ENCODE measurements around the gene FKBP1B.

The FKBP1B gene

GRCh38 chr2:24022975-24023575, 26.5 kb upstream of the FKBP1B start:
- TF ChIP-seq TCF12 (IDR thresholded peaks at IDR 0.05; ENCODE audit: low read depth) (no peak), FOXM1 (IDR thresholded peaks at IDR 0.05; ENCODE audit: borderline replicate concordance, low read depth) (no peak), REST (IDR thresholded peaks at IDR 0.05; ENCODE audit: low read depth) (no peak), EP300 (IDR thresholded peaks at IDR 0.05; ENCODE audit: borderline replicate concordance) (no peak), TEAD4 (IDR thresholded peaks at IDR 0.05) (no peak), USF1 (IDR thresholded peaks at IDR 0.05) (no peak), RAD21 (IDR thresholded peaks at IDR 0.05; ENCODE audit: low read depth) (no peak), EGR1 (IDR thresholded peaks at IDR 0.05) (no peak), ZBTB7A (IDR thresholded peaks at IDR 0.05; ENCODE audit: low read depth) (no peak), CEBPB (IDR thresholded peaks at IDR 0.05) (no peak), CREB1 (IDR thresholded peaks at IDR 0.05; ENCODE audit: low read depth) (no peak), TAF1 (IDR thresholded peaks at IDR 0.05; ENCODE audit: low read depth) (no peak)

- no peak for TF ChIP-seq EP300 (IDR thresholded peaks at IDR 0.05; ENCODE audit: borderline replicate concordance)
- TF ChIP-seq TEAD4 (IDR thresholded peaks at IDR 0.05), result no peak
- TF ChIP-seq CEBPB (IDR thresholded peaks at IDR 0.05), result no peak
- no peak for TF ChIP-seq FOXM1 (IDR thresholded peaks at IDR 0.05; ENCODE audit: borderline replicate concordance, low read depth)
- TF ChIP-seq YY1 (IDR thresholded peaks at IDR 0.05; ENCODE audit: low read depth), result no peak
- TF ChIP-seq EGR1 (IDR thresholded peaks at IDR 0.05), result no peak
- TF ChIP-seq TAF1 (IDR thresholded peaks at IDR 0.05; ENCODE audit: low read depth), result no peak
- TF ChIP-seq USF1 (IDR thresholded peaks at IDR 0.05), result no peak
- no peak; the same call in 1 of the 2 replicates for TF ChIP-seq RAD21 (IDR thresholded peaks at IDR 0.05; ENCODE audit: low read depth)
- TF ChIP-seq ZBTB7A (IDR thresholded peaks at IDR 0.05; ENCODE audit: low read depth), result no peak
- TF ChIP-seq MAX (IDR thresholded peaks at IDR 0.05), result no peak
- TF ChIP-seq REST (IDR thresholded peaks at IDR 0.05; ENCODE audit: low read depth), result no peak
- no peak for TF ChIP-seq NFIC (IDR thresholded peaks at IDR 0.05)
Observed at GRCh38 chr2:24024018-24024417, 25.5 kb upstream of the FKBP1B start.

GRCh38 chr2:24024996-24025663, 24.4 kb upstream of the FKBP1B start:
- TF ChIP-seq USF1 (IDR thresholded peaks at IDR 0.05) (no peak), CEBPB (IDR thresholded peaks at IDR 0.05) (no peak)

GRCh38 chr2:24026233-24026632, 23.3 kb upstream of the FKBP1B start:
- TF ChIP-seq CEBPB (IDR thresholded peaks at IDR 0.05), result no peak
- no peak for TF ChIP-seq TEAD4 (IDR thresholded peaks at IDR 0.05)
- no peak for TF ChIP-seq TAF1 (IDR thresholded peaks at IDR 0.05; ENCODE audit: low read depth)
- TF ChIP-seq ZBTB7A (IDR thresholded peaks at IDR 0.05; ENCODE audit: low read depth), result no peak
- TF ChIP-seq RAD21 (IDR thresholded peaks at IDR 0.05; ENCODE audit: low read depth), result no peak
- TF ChIP-seq EGR1 (IDR thresholded peaks at IDR 0.05), result no peak
- no peak for TF ChIP-seq TCF12 (IDR thresholded peaks at IDR 0.05; ENCODE audit: low read depth)
- TF ChIP-seq MAX (IDR thresholded peaks at IDR 0.05), result no peak
- TF ChIP-seq USF1 (IDR thresholded peaks at IDR 0.05), result no peak
- TF ChIP-seq NFIC (IDR thresholded peaks at IDR 0.05), result no peak
- no peak for TF ChIP-seq CREB1 (IDR thresholded peaks at IDR 0.05; ENCODE audit: low read depth)
- no peak for TF ChIP-seq YY1 (IDR thresholded peaks at IDR 0.05; ENCODE audit: low read depth)
- no peak for TF ChIP-seq EP300 (IDR thresholded peaks at IDR 0.05; ENCODE audit: borderline replicate concordance)
- no peak for TF ChIP-seq REST (IDR thresholded peaks at IDR 0.05; ENCODE audit: low read depth)
- no peak for TF ChIP-seq FOXM1 (IDR thresholded peaks at IDR 0.05; ENCODE audit: borderline replicate concordance, low read depth)

Measured in Ishikawa (cell line).